HUDEP-2 (cell line): ENCODE measurements around the gene GPD1.

Experiments
- DNase-seq, 76 experiments: peaks; one replicate each; lab custom pipeline; 2025; ENCODE audit not compliant: unreplicated experiment in 76 of 76; lab: John Stamatoyannopoulos, UW

The GPD1 gene

DNA sequence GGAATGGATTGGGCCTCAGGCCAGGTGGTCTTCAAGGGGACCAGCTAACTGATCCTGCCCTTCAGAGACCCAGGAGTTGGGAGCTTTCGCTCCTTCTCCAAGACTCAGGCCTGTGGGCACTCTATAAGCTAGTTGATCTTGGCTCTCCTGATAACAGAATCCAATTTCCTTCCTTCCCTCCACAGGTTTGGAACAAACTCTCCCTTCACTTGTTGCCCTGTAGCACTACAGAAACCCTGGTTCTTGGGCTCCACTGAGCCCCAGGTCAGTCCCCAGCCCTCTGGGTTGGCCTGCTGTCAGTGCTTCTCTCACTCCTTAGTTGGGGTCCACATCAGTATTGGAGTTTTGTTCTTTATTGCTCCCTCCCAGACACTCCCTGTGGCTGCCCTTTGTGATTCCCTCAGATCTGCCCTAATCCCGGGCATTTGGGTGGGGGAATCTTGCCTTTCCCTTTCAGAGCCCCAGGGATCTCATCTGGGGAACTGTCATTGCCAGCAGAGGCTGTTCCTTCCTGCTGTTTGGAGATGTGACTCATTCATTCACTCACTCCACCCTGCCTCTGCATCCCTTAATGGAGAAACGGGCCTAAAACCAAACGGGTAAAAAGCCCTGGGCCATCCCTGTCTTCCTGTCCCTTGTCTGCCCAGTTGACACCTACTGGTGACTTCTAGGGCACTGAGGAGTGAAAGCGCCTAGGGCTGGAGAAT, 4.4 kb upstream of the GPD1 start:
- DNase-seq: no peak

DNA sequence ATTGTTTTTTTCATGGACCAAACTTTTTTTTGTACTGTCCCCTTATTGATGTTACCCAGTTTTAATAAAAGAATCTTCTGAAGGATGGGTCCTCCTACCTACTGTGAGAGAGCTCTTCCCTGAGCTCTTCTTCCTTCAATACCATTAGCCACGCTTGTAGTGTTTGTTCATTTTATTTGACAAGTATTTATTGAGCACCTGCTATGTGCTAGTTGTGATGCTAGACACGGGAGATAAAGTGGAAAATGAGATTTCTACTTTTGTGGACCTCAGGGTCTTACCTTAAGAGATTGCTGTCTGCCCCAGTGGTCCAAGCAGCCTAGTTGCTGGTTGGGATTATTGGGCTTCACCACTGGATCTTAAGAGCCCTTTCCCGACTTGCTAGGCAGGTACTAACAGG, 3.2 kb upstream of the GPD1 start:
- no peak for DNase-seq

DNA sequence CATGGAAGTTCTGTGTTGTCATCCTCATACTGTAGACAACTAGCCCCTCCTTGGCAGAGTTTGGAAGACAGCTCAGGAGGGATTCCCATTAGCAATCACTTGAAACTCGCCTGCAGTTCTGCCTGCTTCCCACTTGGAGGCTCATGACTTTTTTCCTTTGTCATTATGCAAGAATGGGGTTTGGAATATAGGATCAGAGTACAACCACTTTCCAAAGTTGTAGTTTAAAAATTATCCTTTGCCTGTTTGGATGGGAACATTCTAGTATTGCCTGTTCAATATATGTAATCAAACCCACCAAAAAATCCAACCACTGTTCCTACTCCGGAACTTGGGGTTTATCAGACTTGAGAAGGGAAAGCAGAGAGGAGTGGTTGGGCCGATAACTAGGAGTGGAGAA, 2.1 kb upstream of the GPD1 start:
- DNase-seq: peak in 2 of 76 experiments; percentile 11 to 14

DNA sequence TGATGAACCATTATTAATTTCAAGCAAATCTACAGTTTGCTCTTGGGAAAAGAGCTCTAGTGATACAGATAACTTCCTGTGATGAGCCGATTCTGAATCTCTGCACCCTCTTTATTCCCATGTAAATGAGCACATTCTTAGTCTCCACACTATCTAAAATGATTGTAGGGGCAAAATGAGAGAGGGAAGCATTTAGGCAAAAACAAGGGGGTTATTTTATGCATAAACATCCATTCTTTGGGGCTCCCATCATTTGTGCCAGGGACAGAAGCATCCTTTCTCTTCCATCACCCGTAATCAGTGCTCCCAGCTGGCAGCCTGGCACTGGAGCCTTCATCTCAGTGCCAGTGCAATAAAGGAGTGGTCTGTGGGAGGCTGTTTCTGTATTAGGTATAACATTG, 1.7 kb upstream of the GPD1 start:
- no peak for DNase-seq

DNA sequence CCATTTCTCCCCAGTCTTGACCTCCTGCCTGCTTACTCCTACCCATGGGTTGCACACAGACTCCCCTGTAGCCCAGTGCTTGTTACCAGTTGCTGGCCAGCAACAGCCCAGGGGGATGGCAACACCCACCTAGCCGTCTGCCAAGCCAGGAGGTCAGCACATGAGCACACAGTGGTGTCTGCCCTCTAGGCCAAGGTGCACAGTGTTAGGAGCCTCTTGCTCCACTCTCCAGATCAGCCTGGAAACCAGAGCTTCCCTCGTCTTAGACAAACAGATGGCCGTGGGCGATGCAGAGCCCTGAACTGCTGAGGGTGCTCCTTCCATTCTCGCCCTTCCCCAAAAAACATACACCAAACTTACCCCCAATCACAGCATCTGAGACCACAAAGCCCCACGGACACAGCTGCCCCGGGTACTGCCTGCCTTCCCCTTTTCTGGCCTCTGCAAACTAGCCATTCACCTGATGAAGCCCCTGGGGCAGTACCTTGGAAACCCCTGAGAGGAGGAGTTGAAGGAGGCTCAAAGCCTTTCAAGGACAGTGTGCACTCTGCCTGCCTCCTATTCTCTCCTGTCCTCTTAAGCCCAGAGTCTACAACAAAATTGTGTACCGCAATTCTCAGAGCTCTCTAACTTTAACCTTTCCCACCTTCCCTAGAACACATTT, 1.0 kb upstream of the GPD1 start:
- no peak for DNase-seq

DNA sequence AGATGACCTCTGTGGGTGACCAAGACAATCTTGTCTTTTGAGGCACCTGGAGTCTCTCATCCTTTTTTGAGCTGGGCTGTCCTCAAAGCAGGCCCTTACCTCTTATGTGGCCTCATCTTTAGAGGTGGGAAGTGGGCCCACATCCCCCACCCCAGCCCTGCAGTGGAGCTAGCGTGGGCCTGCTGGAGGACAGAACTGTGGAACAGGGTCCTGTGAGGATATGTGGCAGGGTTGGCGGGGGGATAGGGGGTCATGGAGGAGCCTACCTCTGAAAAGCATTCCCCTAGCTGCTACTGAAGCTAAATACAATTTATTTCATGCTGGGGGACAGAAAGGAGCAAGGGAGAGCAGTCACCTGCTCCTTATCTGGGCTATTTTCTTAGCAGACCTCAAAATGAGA, 457 bp upstream of the GPD1 start:
- no peak for DNase-seq

DNA sequence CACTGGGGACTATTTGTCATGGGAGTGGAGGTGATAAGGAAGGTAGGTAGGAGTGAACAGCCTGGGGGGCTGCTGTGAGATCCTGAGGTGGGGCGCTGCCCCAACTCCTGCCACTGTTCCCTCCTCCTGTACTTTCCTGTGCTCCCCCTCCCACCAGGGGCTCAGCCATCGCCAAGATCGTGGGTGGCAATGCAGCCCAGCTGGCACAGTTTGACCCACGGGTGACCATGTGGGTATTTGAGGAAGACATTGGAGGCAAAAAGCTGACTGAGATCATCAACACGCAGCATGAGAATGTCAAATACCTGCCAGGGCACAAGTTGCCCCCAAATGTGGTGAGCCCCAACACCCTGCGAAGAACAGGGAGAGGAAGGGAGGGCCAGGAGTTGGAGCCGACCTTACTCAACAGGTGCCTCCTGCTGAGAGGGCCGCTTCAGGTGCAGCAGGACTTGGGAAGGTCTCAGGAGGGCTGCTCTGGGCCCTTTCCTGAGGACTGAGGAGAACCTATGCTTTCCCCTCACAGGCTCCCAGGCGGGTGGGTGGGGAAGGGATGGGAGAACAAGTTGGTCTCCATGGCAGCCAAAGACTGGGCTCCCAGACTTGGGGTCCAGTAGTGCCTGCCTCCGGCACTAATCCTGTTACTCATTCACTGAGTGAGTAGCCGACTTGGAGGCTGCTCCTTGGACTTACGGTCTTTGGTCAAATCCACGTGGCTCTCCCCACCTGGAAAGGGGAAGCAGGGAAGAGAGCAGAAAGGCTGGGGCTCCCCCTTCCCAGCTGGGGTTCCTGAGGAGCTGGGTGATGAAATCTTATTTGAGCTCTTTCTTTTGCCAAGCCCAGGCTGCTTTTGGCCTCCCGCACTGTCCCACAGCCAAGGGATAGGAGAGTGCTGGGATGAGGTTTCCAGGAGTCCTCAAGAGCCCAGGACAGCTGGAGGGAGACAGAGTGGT, 884 bp downstream of the GPD1 start:
- no peak for DNase-seq

DNA sequence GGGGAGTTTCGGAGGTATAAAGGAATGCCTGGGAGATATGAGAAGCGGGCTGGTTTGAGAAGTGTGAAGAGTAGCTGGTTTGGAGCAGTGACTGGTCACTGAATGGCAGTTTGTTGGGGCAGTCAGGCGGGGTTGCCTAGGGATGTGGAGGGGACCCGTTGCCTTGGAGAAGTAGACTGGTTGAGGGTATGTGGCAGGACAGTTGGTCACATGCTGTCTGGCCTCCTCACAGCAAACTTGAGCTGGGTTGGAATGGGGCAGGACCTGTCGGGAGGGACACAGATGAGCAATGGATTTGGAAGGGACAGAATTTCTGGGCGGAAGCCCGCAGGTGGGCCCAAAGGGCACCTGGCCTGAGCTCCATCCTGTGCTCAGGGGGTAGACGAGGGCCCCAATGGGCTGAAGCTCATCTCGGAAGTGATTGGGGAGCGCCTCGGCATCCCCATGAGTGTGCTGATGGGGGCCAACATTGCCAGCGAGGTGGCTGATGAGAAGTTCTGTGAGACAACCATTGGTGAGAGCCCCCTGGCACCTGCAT, 2.2 kb downstream of the GPD1 start:
- no peak for DNase-seq

DNA sequence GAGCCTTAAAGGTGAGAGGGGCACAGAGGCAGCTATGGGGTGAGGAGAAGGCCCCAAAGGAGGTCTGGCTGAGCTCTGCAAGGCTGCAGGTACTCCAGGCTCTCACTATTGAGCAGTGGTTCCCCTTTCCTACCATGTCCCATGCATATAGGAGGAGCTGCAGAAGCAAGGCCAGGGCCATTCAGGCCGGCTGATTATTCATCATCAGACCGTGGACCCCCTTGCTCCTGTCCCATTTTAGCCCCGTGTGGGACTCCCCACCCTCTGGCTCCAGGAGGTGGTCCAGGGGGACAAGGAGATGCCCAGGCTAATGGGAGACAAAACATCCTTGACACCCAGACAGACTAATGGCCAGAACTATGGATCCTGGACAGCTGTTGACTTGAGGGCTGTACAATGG, 3.1 kb downstream of the GPD1 start:
- no peak for DNase-seq

DNA sequence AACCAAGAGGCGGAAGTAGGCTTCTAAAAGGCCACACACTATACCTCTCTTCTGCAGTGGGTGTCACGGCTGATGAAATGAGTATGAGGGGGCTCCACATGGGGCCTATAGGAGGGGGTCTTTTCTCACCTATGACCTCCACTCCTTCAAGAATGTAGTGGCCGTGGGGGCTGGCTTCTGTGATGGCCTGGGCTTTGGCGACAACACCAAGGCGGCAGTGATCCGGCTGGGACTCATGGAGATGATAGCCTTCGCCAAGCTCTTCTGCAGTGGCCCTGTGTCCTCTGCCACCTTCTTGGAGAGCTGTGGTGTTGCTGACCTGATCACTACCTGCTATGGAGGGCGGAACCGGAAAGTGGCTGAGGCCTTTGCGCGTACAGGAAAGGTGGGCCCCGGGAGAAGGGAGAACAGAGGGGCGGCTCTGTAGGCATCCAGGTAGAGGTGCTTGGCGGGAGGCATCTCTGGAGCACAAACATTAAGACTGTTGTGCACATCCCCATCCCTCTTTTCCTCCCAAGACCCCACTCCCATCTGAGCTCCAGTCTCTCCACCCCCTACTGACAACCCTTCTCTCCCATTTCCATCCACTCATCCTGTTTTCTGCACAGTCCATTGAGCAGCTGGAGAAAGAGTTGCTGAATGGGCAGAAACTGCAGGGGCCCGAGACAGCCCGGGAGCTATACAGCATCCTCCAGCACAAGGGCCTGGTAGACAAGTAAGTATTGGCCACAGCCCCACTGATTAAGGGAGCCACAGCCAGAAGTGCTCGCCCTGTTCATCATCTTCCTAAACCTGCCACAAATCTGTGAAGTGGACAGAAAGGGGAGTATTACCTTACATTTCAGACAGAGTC, 3.8 kb downstream of the GPD1 start:
- DNase-seq: no peak

DNA sequence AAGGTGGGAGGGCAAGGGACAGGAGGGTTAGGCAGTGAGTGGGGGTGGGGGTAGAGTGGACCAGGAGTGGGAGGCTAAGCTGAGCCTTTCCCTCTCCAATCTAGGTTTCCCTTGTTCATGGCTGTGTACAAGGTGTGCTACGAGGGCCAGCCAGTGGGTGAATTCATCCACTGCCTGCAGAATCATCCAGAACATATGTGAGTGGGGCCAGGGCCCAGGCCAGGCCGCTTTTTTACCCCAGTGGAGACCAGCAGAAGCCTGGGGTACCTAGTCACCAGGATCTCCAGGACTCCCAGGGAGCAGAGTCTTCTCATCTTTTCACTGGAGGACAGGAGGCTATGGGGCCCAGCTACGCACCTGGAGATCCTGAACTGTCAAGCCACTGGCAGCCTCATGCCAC, 5.5 kb downstream of the GPD1 start:
- no peak for DNase-seq

DNA sequence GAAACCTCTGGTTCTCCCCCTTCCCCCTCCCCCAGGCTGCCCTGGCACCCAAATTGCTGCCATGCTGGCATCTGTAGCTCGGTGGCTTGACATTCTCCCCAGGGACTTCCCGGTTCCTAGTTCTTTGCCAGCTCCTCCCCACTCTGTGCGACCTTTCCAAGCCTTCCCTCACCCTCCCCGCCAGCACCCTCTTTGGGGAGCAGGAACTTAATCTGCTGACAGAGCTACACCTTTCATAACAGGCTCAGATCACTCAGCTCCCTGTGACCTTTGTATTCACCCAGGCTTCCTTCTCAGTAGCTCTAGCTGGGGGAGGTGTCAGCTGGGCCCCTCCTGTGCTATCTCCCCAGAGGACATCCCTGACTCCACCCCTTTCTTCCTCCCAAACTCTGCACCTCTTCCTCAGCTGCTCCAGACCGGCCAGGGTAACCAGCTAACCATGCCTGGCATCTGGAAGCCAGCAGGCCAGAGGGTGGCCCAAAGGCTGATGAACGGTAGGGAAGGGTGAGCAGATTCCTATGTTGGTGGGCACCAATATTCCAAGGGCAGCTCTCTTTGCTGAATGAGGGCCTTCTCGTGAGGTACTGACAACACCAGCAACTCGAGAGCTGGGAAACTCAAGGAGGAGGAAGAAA, 6.4 kb downstream of the GPD1 start:
- peak in 47 of 76 experiments; percentile 3 to 61 (median 28) for DNase-seq

DNA sequence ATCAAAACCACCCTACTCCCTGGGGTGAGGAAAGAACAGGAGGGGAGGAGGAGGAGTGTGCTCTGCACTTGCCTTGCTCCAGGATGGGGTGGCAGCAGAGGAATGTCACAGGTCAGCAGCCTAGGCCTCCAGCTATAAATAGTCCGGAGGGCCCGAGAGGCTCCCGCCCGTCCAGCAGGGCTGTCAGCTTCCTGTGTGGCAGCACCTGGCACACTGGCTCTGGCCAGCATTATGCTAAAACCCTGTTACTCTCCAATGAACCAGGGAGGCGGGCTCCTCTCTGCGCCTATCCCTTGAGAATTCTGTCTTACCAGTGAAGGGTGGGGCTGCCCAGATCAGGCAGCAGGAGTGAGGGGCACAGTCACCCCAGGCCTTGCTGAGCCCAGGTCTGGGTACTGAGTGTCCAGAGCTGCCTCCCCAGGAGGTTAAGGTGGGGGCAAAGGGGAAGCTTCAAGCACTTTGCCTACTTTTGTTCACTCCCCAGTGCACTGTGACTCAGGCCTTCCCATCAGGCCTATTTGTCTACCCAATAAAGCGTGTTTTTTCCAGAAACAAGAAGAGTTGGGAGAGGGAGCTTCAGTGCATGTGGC, 7.0 kb downstream of the GPD1 start:
- peak in 2 of 76 experiments; percentile 7 to 33 for DNase-seq

DNA sequence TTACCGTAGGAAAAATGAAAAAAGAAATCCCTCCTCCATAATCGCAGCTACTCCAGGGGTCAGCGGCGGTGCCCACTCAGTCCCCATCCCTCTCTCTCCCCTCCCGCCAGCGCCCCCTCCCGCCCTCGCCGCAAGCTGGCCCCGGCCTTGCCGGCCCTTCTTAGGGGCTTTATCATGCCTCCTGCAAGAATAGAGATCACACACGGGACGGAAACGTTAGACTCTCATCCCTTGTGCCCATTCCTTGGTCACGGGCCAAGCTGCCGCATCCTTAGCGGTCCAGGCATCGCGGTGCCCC, 7.5 kb downstream of the GPD1 start:
- no peak for DNase-seq

DNA sequence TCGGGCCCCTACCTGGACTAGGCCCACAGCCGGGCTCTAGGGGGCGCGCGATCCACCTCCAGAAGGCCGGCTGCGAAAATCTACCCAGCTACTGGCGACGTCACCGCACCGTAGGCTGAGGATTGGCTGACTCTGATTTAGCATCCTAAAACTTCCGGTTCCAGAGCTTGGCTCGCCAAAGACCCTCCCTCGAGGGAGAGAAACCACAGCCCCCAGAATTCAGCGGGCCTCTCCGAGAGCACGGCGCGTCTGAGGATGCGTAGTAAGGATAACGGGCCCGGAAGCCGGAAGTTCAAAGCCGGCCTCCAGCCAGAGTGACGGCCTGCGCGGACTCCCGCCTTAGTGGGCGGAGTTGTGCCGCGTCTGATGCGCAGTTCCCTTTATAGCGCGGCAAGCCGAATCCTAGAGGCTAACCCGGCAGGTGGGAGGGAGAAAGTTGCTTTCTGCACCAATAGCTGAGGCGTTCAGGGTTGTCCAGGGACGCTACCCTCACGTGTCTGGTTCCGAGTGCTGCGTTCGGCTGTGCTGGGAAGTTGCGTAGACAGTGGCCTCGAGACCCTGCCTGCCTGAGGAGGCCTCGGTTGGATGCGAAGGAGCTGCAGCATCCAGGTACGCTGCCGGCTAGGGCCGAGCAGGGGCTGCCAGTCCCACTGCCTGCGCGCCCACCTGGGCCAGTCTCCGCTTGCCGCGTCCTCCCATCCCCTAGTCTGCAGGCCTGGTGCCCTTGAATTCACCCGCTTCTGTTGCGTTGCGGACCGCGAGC, 8.1 kb downstream of the GPD1 start, which contains the start of gene COX14:
Gene COX14, plus strand, starts transcription at position 544 of the 763 bp plus-strand sequence. CDS start 7,808 bp downstream, outside the sequence.
- DNase-seq: peak; percentile 44 to 100 (median 97)

DNA sequence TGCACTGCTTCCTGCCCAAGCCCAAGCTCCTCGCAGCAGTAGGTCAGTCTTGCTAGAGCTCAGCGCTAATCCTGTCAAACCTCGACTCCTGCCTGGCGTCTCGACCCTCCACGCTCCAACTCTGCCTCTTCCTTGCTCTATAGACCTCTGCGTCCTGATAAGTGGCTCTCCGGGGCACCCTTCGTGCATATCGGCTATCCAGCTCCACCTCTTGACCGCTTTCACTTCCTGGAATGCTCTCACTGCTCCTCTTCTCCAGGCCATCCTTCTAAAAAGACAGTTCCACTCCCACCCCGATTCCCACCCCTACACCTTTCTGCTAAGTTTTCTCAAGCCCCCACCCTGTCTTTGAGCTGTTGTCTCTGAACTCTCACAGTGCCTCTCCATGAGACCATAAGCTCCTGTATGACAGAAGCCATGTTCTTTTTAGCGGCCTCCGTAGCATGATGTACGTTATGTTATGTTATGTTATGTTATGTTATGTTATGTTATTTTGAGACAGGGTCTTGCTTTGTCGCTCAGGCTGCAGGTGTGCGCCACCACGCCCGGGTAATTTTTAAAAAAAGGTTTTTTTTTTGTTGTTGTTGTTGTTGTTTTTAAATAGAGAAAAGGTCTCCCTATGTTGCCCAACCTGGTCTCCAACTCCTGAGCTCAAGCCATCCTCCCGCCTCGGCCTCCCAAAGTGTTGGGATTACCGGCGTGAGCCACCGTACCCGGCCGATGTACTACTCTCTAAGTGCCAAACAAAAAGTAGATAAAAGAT, 8.8 kb downstream of the GPD1 start:
- DNase-seq: peak in 34 of 76 experiments; percentile 3 to 65 (median 36)

DNA sequence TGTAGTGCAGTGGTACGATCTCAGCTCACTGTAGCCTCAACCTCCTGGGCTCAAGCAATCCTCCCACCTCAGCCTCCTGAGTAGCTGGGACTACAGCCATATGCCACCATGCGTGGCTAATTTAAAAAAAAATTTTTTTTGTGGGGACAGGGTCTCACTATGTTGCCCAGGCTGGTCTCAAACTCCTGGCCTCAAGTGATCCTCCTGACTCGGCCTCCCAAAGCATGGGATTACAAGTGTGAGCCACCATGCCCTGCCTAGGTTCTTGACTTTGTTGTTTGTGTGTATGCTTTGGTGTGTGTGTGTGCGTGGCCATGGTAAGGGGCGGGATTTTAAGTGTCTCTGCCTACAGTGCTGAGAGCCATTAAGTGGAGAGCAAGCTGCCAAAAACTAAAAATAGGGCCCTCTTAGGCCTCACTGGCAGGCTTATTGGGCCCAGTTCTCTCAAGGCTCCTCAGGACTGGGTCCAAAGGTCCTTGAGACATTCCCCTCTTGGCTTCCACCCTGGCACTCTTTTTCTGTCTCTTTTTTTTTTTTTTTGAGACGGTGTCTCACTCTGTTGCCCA, 13.3 kb downstream of the GPD1 start:
- DNase-seq: no peak

DNA sequence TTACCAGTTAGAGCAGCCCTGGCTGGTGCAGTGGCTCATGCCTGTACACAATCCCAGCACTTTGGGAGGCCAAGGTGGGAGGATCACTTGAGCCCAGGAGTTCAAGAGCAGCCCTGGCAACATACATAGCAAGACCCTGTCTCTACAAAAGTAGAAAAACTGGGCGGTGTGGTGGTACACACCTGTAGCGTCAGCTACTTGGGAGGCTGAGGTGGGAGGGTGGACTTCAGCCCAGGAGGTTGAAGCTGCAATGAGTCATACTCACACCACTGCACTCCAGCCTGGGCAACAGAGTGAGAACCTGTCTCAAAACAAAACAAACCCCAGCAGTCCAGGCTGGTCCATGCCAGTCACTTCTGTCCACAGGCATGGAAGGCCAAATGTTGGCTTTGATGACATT, 15.6 kb downstream of the GPD1 start:
- DNase-seq: no peak
